Left renal pelvis (tissue), 4 donors: Measurements from ENCODE around the gene ABCC1. TPM values are rescaled to one million over a fixed set of nuclear protein-coding genes. Genes with fewer than 3 reads are reported as not detected.
A peak's percentile ranks its signal among the peaks of the same experiment; 100 is the strongest.
"Not testable (repeated sequence)": the region's sequence is repeated elsewhere in the genome, so short reads cannot be mapped to it uniquely, and the experiment has no call there.

Experiments
- DNase-seq, 4 donors: peaks; one replicate each; pipeline ENCODE4 v3.0.0-alpha.2; 2013; ENCODE audit warnings: low read depth in 4 of 4, low spot score in 3 of 4
- polyA plus RNA-seq, 4 donors: library from polyadenylated mRNA; unstranded; fragments of 120-200 nt; gene quantifications; one replicate each; pipeline ENCODE4 v1.2.1, GENCODE V29; 2013; ENCODE audit not compliant: insufficient read length in 4 of 4

Gene ABCC1
- polyA plus RNA-seq, 4 donors: 18.3 to 30.2 (median 23.1) TPM

GRCh38 chr16:16102738-16103137 is 153.3 kb downstream of the ABCC1 start:
- no peak for DNase-seq

GRCh38 chr16:16104132-16104803 is 154.9 kb downstream of the ABCC1 start:
- DNase-seq: not testable (repeated sequence)

- DNase-seq: not testable (repeated sequence)
Observed at GRCh38 chr16:16104804-16105141, 155.4 kb downstream of the ABCC1 start.

- no peak for DNase-seq
Observed at GRCh38 chr16:16105646-16106045, 156.2 kb downstream of the ABCC1 start.

GRCh38 chr16:16106466-16106865 is 157.1 kb downstream of the ABCC1 start:
- no peak for DNase-seq

GRCh38 chr16:16107839-16108238 is 158.4 kb downstream of the ABCC1 start:
- no peak for DNase-seq

GRCh38 chr16:16108759-16109158 is 159.3 kb downstream of the ABCC1 start:
- no peak for DNase-seq

GRCh38 chr16:16109453-16110110 is 160.2 kb downstream of the ABCC1 start:
- DNase-seq: no peak

GRCh38 chr16:16110111-16110490 is 160.7 kb downstream of the ABCC1 start:
- DNase-seq: no peak

GRCh38 chr16:16111639-16112038 is 162.2 kb downstream of the ABCC1 start:
- no peak for DNase-seq

- no peak for DNase-seq
Observed at GRCh38 chr16:16112450-16113053, 163.1 kb downstream of the ABCC1 start.

GRCh38 chr16:16113076-16113475 is 163.7 kb downstream of the ABCC1 start:
- no peak for DNase-seq

GRCh38 chr16:16116841-16117240 is 167.4 kb downstream of the ABCC1 start:
- DNase-seq: no peak

- DNase-seq: no peak
Observed at GRCh38 chr16:16118337-16118736, 168.9 kb downstream of the ABCC1 start.

GRCh38 chr16:16120044-16120381 is 170.6 kb downstream of the ABCC1 start:
- no peak for DNase-seq

- peak in 1 of 4 donors; percentile 3 for DNase-seq
Observed at GRCh38 chr16:16120382-16121184, 171.2 kb downstream of the ABCC1 start.

- DNase-seq: peak in 1 of 4 donors; percentile 6
Observed at GRCh38 chr16:16121185-16121727, 171.8 kb downstream of the ABCC1 start.

- DNase-seq: no peak
Observed at GRCh38 chr16:16122264-16122663, 172.8 kb downstream of the ABCC1 start.

- no peak for DNase-seq
Observed at GRCh38 chr16:16124438-16124837, 175.0 kb downstream of the ABCC1 start.

GRCh38 chr16:16124974-16125373 is 175.6 kb downstream of the ABCC1 start:
- DNase-seq: no peak

- no peak for DNase-seq
Observed at GRCh38 chr16:16126896-16127295, 177.5 kb downstream of the ABCC1 start.
